NB4 (cell line): Measurements from ENCODE around the gene IFNA6.

ENCODE experiments used
- MYC ChIP-seq: IDR thresholded peaks from 2 replicates; pipeline ENCODE4 v1.6.1; 2011; ENCODE audit warnings: low read depth, low read length
- POLR2A ChIP-seq: IDR thresholded peaks from 2 replicates; pipeline ENCODE4 v1.6.1; 2011; ENCODE audit warnings: mild to moderate bottlenecking; ENCODE audit not compliant: insufficient read length; ENCODE audit errors: extremely low read depth
- TF ChIP-seq, protein P1 (sequence below): IDR thresholded peaks from one replicate; pipeline ENCODE4 v1.5.1; 2012; ENCODE audit warnings: low read depth, low read length
- TF ChIP-seq, protein P2 (sequence below): IDR thresholded peaks from 2 replicates; pipeline ENCODE4 v1.6.1; 2011; ENCODE audit warnings: low read depth, low read length

DNA sequence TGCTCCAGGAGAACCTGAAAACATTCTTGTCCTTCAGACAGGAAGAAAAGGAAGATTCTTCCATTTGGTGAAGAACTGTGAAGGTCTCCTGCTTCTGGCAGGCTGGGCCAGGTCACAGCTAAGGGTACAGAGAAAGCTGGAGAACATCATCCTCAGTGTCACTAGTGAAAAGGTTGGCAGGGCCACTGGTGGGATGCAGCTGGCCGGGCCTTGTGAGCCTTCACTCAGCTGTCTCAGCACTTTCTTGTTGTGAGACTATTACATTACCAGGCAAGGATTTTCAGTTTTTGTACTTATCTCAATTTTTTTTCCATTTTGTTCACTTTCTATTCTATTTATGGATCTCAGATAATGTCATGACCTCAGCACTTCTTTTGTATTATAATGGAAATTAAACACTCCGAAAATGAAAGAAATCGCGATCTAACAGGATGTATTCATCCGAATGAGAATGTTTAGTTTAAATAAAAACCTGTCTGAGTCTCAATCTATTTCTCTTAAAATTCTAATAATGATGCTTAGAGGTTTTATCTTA, 48.3 kb upstream of the IFNA6 start:
- TF ChIP-seq, protein P1, sequence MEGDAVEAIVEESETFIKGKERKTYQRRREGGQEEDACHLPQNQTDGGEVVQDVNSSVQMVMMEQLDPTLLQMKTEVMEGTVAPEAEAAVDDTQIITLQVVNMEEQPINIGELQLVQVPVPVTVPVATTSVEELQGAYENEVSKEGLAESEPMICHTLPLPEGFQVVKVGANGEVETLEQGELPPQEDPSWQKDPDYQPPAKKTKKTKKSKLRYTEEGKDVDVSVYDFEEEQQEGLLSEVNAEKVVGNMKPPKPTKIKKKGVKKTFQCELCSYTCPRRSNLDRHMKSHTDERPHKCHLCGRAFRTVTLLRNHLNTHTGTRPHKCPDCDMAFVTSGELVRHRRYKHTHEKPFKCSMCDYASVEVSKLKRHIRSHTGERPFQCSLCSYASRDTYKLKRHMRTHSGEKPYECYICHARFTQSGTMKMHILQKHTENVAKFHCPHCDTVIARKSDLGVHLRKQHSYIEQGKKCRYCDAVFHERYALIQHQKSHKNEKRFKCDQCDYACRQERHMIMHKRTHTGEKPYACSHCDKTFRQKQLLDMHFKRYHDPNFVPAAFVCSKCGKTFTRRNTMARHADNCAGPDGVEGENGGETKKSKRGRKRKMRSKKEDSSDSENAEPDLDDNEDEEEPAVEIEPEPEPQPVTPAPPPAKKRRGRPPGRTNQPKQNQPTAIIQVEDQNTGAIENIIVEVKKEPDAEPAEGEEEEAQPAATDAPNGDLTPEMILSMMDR, result no peak
- no peak for TF ChIP-seq POLR2A
- no peak for TF ChIP-seq MYC
- TF ChIP-seq, protein P2, sequence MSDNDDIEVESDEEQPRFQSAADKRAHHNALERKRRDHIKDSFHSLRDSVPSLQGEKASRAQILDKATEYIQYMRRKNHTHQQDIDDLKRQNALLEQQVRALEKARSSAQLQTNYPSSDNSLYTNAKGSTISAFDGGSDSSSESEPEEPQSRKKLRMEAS, result no peak
